Aorta (tissue), 5 donors: Measurements from ENCODE around the gene JSRP1. TPM values are rescaled to one million over a fixed set of nuclear protein-coding genes. Genes with fewer than 3 reads are reported as not detected.

Experiments used
- ATAC-seq: fragments of 200-7000 bp; cut with Tn5 transposase; one replicate; pipeline ENCODE4 v1.9.1; 2022; ENCODE audit warnings: moderate library complexity; ENCODE audit not compliant: low FRiP score
- DNase-seq, 2 donors: peaks; one replicate each; pipeline ENCODE4 v3.0.0-alpha.2; 2020
- H3K27ac ChIP-seq, 2 donors: one replicate each; pipeline ENCODE4 v1.5.1; 2013; ENCODE audit warnings: low read length in 2 of 2, mild to moderate bottlenecking in 2 of 2, moderate library complexity in 2 of 2, control low read depth in 1 of 2, inconsistent platforms in 1 of 2, low read depth in 1 of 2
- H3K27me3 ChIP-seq, 2 donors: one replicate each; pipeline ENCODE4 v1.6.1; 2013; ENCODE audit warnings: control low read depth in 1 of 2, low read length in 1 of 2, mild to moderate bottlenecking in 1 of 2, moderate library complexity in 1 of 2; ENCODE audit not compliant: insufficient read depth in 2 of 2, control insufficient read depth in 1 of 2
- H3K36me3 ChIP-seq, 2 donors: one replicate each; pipeline ENCODE4 v1.6.1; 2013; ENCODE audit warnings: control low read depth in 1 of 2, low read length in 1 of 2, mild to moderate bottlenecking in 1 of 2; ENCODE audit not compliant: insufficient read depth in 2 of 2, control insufficient read depth in 1 of 2
- H3K4me1 ChIP-seq, 2 donors: one replicate each; pipeline ENCODE4 v1.6.1; 2013; ENCODE audit warnings: low read length in 2 of 2, control low read depth in 1 of 2, mild to moderate bottlenecking in 1 of 2, moderate library complexity in 1 of 2; ENCODE audit not compliant: insufficient read depth in 2 of 2, control insufficient read depth in 1 of 2
- H3K4me3 ChIP-seq, 2 donors: one replicate each; pipeline ENCODE4 v1.5.1; 2013; ENCODE audit warnings: low read length in 2 of 2, control low read depth in 1 of 2, mild to moderate bottlenecking in 1 of 2
- H3K9me3 ChIP-seq: one replicate; pipeline ENCODE4 v1.6.1; 2013; ENCODE audit warnings: mild to moderate bottlenecking, low read length; ENCODE audit not compliant: control insufficient read depth
- WGBS, 2 donors: extraction: QIAGEN DNeasy Blood & Tissue Kit; methylation state at CpG; one replicate each; pipeline ENCODE4 v1.1.7; 2013; 5-methylcytosine and 5-hydroxymethylcytosine counted together
- intact Hi-C, 2 donors: fragments of 100-400 bp; cut with DNase I; formaldehyde crosslinking; loops; one replicate each; pipeline versions ENCODE4 v1.14.2 to v1.15.0; 2022
- polyA plus RNA-seq, 2 donors: library from polyadenylated mRNA; stranded (reverse); fragments of 200-250 nt; gene quantifications; one replicate each; pipeline ENCODE4 v1.2.3, GENCODE V29; 2013
- total RNA-seq, 2 donors: library from RNA; stranded (reverse); fragmentation: NEBNext Ultra II Directional; extraction: Animal tissue kit (Norgen Biotek cat#: 25700); gene quantifications; one replicate each; pipeline ENCODE4 v1.2.1, GENCODE V29; 2021
- donor health status: healthy with polysubstance abuse.
- donor health status: Bipolar disorder and iron deficiency.
- donor health status: DM: no; HTN: no; CAD: no.
- donor health status: DM: no; HTN: no; CAD: no.
- donor health status: DM: yes; HTN: yes; CAD: no.

JSRP1 gene
- total and polyA plus RNA-seq, 4 donors = 0.38 to 0.42 TPM; not detected in 2

DNA sequence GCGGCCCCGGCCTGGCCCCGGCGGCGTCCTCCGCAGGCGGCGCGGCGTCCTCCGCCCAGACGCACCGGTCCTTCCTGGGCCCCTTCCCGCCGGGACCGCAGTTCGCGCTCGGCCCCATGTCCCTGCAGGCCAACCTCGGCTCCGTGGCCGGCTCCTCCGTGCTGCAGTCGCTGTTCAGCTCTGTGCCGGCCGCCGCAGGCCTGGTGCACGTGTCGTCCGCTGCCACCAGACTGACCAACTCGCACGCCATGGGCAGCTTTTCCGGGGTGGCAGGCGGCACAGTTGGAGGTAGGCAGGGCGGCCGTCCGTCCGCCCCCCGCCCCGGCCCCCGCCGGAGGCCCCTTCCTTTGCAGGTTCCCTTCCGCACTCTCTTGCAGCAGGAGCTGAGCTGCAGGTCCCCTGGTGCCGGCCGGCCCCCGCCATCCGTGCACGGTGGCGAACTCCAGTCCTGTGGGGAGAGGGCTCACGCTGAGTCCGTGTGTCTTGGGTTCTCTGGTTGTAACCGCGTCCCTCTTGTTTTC, 29.3 kb downstream of the JSRP1 start:
- Histone ChIP-seq H3K27ac (no peak overlapping the region), H3K9me3 (no peaks in the 10 kb centered on the region), H3K4me1 (no peaks in the 10 kb centered on the region), H3K36me3 (peaks cover 0 to 6% of the 10 kb centered on the region in 2 donors), H3K4me3 (no peak overlapping the region), H3K27me3 (no peaks in the 10 kb centered on the region)
- intact Hi-C loops = no loop called here
- 96% methylated on average over 53 of the region's 53 CpGs for WGBS, 2 donors
- no peak for ATAC-seq
- no peak for DNase-seq

DNA sequence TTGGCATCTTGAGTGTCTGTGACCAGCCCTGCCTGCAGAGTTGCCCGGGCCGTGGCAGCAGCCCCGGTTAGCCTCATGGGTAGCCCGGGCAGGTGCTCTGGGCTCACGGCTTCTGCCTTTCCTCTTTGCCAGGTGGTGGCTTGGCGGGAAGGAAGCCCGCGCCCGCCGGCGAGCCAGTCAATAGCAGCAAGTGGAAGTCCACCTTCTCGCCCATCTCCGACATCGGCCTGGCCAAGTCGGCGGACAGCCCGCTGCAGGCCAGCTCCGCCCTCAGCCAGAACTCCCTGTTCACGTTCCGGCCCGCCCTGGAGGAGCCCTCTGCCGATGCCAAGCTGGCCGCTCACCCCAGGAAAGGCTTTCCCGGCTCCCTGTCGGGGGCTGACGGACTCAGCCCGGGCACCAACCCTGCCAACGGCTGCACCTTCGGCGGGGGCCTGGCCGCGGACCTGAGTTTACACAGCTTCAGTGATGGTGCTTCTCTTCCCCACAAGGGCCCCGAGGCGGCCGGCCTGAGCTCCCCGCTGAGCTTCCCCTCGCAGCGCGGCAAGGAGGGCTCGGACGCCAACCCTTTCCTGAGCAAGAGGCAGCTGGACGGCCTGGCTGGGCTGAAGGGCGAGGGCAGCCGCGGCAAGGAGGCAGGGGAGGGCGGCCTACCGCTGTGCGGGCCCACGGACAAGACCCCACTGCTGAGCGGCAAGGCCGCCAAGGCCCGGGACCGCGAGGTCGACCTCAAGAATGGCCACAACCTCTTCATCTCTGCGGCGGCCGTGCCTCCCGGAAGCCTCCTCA, 30.0 kb downstream of the JSRP1 start:
- peaks cover 0 to 6% of the 10 kb centered on the region in 2 donors for H3K36me3 ChIP-seq

DNA sequence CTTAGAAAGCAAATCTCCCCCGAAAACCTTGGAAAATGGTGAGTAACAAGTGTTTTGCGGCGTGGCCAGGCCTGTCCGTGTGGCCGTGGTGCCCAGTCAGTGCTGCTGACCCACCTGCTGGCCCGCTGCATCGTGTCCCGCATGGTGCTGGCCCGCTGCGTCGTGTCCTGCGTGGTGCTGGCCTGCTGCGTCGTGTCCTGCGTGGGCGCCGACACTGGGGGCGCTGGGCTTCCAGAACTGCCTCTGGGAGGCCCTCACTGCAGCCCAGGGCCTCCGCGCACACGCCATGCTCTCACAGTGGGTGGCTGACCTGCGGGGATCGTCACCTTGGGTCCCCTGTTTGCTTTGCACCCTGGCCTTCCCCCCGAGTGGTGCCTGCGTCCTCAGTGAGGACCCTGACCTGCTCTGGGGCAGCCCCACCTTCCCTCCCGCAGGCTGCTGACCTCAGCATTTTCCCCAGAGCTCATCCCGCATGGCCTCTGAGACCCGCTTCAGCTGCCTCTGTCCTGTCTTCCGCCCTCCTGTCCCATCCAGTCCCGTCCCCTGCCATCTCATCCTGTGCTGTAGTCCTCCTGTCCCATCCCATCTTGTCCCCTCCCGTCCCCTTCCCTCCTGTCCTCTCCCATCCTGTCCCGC, 30.7 kb downstream of the JSRP1 start:
- no peaks in the 10 kb centered on the region for H3K9me3 ChIP-seq
- no peak overlapping the region for H3K4me3 ChIP-seq
- DNase-seq (no peak), ATAC-seq (no peak)
- intact Hi-C loops = no loop called here
- H3K27me3 ChIP-seq = no peaks in the 10 kb centered on the region
- 95% methylated on average over 32 of the region's 32 CpGs for WGBS, 2 donors
- H3K36me3 ChIP-seq = peaks cover 0 to 6% of the 10 kb centered on the region in 2 donors
- H3K27ac ChIP-seq = no peak overlapping the region
- no peaks in the 10 kb centered on the region for H3K4me1 ChIP-seq

More for the DNA sequence above, 30.0 kb downstream of the JSRP1 start:
- no peaks in the 10 kb centered on the region for H3K9me3 ChIP-seq
- intact Hi-C loops = no loop called here
- H3K4me1 ChIP-seq = no peaks in the 10 kb centered on the region
- no peaks in the 10 kb centered on the region for H3K27me3 ChIP-seq
- no peak overlapping the region for H3K27ac ChIP-seq
- ATAC-seq (no peak), DNase-seq (no peak)
- H3K4me3 ChIP-seq = no peak overlapping the region
- 93 to 95% methylated on average over 48 to 59 of the region's 59 CpGs for WGBS, 2 donors

DNA sequence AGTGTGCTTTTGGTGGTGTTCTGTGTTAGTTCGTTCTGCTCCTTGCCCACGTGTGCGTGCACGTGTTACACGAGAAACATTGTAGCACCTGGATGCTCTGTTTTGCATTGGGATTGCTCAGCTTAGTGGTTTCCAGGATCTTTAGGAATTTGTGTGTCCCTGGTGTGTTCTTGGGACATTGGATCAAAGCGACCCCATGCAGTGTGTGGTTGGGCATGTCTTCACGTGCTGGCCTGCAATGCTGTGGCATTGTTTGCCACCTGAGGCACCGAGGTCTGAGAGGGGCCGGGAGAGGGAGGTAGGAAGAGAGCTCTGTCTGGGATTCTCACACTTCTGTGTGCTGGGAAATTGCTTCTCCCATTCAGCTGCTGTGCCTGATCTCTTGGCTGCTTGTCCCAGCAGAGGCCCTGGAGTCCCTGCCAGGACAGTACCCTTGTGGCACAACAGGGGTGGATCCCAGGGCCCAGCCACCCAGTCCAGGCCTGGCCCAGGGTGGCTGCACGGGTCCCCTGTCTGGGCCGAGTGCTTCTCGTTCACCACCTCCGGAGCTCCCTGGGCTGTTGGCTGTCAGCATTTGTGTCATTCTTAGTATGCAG, 31.4 kb downstream of the JSRP1 start:
- Histone ChIP-seq H3K4me3 (no peak overlapping the region), H3K9me3 (no peaks in the 10 kb centered on the region), H3K27me3 (no peaks in the 10 kb centered on the region), H3K27ac (no peak overlapping the region), H3K36me3 (peaks cover 0 to 4% of the 10 kb centered on the region in 2 donors), H3K4me1 (no peaks in the 10 kb centered on the region)
- ATAC-seq (no peak), DNase-seq (no peak)
- intact Hi-C loops = no loop called here
- 81 to 82% methylated on average over 13 of the region's 13 CpGs for WGBS, 2 donors

DNA sequence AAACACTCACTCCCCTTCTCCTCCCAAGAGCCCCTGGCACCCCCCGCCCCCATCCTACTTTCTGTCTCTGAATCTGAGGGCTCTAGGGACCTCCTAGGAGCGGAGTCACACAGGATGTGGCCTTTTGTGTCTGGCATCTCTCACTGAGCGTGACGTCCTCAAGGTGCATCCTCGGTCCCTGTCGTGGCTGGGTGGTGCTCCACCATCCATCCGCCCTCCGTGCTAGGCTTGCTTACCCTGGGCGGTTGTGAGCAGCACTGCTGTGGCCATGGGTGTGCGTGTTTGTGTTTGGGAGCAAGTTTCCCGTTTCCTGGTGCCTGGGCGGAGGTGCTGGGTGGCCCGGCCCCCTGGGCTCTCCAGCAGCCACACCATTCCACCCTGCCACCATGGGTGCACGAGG, 32.3 kb downstream of the JSRP1 start:
- DNase-seq (no peak), ATAC-seq (no peak)
- H3K9me3 ChIP-seq = no peaks in the 10 kb centered on the region
- H3K4me1 ChIP-seq = no peaks in the 10 kb centered on the region
- peaks cover 0 to 4% of the 10 kb centered on the region in 2 donors for H3K36me3 ChIP-seq
- intact Hi-C loops = no loop called here
- no peaks in the 10 kb centered on the region for H3K27me3 ChIP-seq
- no peak overlapping the region for H3K4me3 ChIP-seq
- no peak overlapping the region for H3K27ac ChIP-seq
- WGBS, 2 donors = 88 to 90% methylated on average over 14 of the region's 14 CpGs

DNA sequence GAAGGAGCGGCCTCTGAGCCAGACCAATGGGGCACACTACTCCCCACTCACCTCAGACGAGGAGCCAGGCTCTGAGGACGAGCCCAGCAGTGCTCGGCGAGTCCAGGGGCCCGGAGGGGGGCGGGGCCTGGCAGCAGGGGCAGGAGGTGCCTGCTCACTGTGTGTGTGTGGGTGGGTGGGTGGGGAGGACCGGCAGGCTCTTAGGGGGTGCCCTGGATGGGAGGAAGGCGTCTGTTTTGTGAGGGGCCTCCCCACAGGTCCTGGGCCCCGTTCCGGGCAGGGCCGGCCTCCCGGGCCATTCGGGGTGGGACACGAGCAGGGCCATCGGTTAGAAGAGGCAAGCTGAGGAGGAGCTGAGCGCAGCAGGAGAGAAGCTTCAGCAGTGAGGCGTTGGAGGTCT, 32.8 kb downstream of the JSRP1 start:
- Histone ChIP-seq H3K4me1 (no peaks in the 10 kb centered on the region), H3K4me3 (no peak overlapping the region), H3K27me3 (no peaks in the 10 kb centered on the region), H3K27ac (no peak overlapping the region), H3K36me3 (peaks cover 0 to 4% of the 10 kb centered on the region in 2 donors), H3K9me3 (no peaks in the 10 kb centered on the region)
- DNase-seq = no peak
- no peak for ATAC-seq
- WGBS, 2 donors = 86 to 89% methylated on average over 16 to 18 of the region's 18 CpGs
- intact Hi-C loops = no loop called here

DNA sequence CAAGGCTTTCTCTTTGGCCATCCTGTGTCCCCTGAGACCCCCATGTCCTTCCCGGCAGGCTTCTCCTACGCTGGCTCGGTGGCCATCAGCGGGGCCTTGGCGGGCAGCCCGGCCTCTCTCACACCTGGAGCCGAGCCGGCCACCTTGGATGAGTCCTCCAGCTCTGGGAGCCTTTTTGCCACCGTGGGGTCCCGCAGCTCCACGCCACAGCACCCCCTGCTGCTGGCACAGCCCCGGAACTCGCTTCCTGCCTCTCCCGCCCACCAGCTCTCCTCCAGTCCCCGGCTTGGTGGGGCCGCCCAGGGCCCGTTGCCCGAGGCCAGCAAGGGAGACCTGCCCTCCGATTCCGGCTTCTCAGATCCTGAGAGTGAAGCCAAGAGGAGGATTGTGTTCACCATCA, 34.3 kb downstream of the JSRP1 start:
- no peak for ATAC-seq
- Histone ChIP-seq H3K4me1 (no peaks in the 10 kb centered on the region), H3K36me3 (peaks cover 0 to 4% of the 10 kb centered on the region in 2 donors), H3K27me3 (no peaks in the 10 kb centered on the region), H3K9me3 (no peaks in the 10 kb centered on the region), H3K4me3 (no peak overlapping the region), H3K27ac (no peak overlapping the region)
- intact Hi-C loops = no loop called here
- WGBS, 2 donors = 70 to 79% methylated on average over 20 of the region's 20 CpGs
- no peak for DNase-seq

DNA sequence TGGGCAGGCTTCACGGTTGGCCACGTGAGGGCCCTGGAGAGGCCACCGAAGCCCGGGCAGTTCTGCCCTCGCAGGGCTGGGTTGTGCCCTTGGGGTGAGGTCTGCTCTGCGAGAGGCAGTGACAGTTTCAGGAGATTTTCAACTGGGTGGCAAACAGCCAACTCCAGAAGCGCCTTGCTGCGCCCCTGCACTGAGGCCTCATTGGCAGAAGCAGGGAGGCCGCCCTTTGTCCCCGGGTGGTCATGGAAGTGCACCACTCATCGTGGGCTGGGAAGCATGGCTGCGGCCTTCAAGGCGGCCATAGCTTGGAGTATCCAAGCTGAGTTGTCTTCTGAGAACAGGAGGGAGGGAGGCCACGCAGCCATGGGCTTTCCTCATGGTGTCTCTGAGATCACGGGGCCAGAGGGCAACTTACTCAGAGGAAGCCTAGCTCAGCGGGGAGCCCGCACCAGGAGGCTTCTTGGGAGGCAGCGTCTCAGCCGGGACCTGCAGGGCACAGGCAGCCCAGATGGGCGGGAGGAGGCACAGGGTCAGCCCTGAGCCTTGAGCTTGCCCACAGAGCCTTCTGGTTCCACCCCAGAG, 34.9 kb downstream of the JSRP1 start:
- Histone ChIP-seq H3K27me3 (no peaks in the 10 kb centered on the region), H3K9me3 (no peaks in the 10 kb centered on the region), H3K4me1 (no peaks in the 10 kb centered on the region), H3K4me3 (no peak overlapping the region), H3K27ac (no peak overlapping the region), H3K36me3 (peaks cover 0 to 7% of the 10 kb centered on the region in 2 donors)
- DNase-seq (no peak), ATAC-seq (no peak)
- intact Hi-C loops = no loop called here
- 89 to 92% methylated on average over 20 of the region's 20 CpGs for WGBS, 2 donors
